Colonic mucosa (tissue), 4 donors: ENCODE results near the gene ENTR1. TPM values are rescaled to one million over a fixed set of nuclear protein-coding genes. Genes with fewer than 3 reads are reported as not detected.

Experiments used
- DNase-seq: peaks from one replicate; pipeline ENCODE4 v3.0.0-alpha.2; 2020
- H3K27ac ChIP-seq: fragments of 200-600 bp; one replicate; pipeline ENCODE4 v1.8.0; 2021
- H3K27me3 ChIP-seq: fragments of 200-600 bp; one replicate; pipeline ENCODE4 v1.8.0; 2021
- H3K36me3 ChIP-seq: fragments of 200-600 bp; one replicate; pipeline ENCODE4 v1.8.0; 2021
- H3K4me1 ChIP-seq: fragments of 200-600 bp; one replicate; pipeline ENCODE4 v1.8.0; 2021; ENCODE audit warnings: mild to moderate bottlenecking
- H3K4me3 ChIP-seq: fragments of 200-600 bp; one replicate; pipeline ENCODE4 v1.8.0; 2021
- H3K9ac ChIP-seq, 2 donors: one replicate each; pipeline ENCODE4 v1.7.0; 2013; ENCODE audit warnings: control low read depth in 2 of 2, low read depth in 2 of 2, low read length in 2 of 2
- H3K9me3 ChIP-seq: fragments of 200-600 bp; one replicate; pipeline ENCODE4 v1.8.0; 2021
- CTCF ChIP-seq: fragments of 200-600 bp; IDR thresholded peaks from one replicate; pipeline ENCODE4 v1.8.0; 2022; ENCODE audit warnings: antibody characterized with exemption, mild to moderate bottlenecking
- intact Hi-C: fragments of 100-400 bp; cut with DNase I; formaldehyde crosslinking; loops from one replicate; pipeline ENCODE4 v1.14.1; 2022
- total RNA-seq, 2 donors: library from RNA; stranded (reverse); fragmentation: NEBNext Ultra II Directional in 1 of 2; extraction: Animal tissue kit (Norgen Biotek cat#: 25700) in 1 of 2; gene quantifications; one replicate each; pipeline ENCODE4 v1.2.1, GENCODE V29; 2021
- donor health status: healthy.
- donor health status: DM: no; HTN: no; CAD: no.
- donor health status: DM: no; HTN: no; CAD: no.

Gene ENTR1
- total RNA-seq, 2 donors from 2014 or later: 24.5 to 48.4 TPM

- H3K4me1 ChIP-seq: peaks cover 11% of the 10 kb centered on the region
- DNase-seq: no peak
- no peak overlapping the region for H3K4me3 ChIP-seq
- H3K27me3 ChIP-seq: no peaks in the 10 kb centered on the region
- H3K9me3 ChIP-seq: no peaks in the 10 kb centered on the region
- TF ChIP-seq CTCF: no peak
- intact Hi-C loops: no loop called here
- no peak overlapping the region for H3K9ac ChIP-seq
- H3K36me3 ChIP-seq: peaks cover 25% of the 10 kb centered on the region
- H3K27ac ChIP-seq: no peak overlapping the region
These were observed 31.9 kb upstream of the ENTR1 start for GRCh38 chr9:136442265-136442664.

- peaks cover 20% of the 10 kb centered on the region for H3K36me3 ChIP-seq
- H3K27me3 ChIP-seq: no peaks in the 10 kb centered on the region
- H3K9me3 ChIP-seq: no peaks in the 10 kb centered on the region
- no peak overlapping the region for H3K27ac ChIP-seq
- no peak overlapping the region for H3K4me3 ChIP-seq
- H3K9ac ChIP-seq: no peak overlapping the region
- no peak for TF ChIP-seq CTCF
- H3K4me1 ChIP-seq: peaks cover 11% of the 10 kb centered on the region
- DNase-seq: no peak
- intact Hi-C loops: no loop called here
These were observed 31.3 kb upstream of the ENTR1 start for GRCh38 chr9:136441681-136442245.

DNA sequence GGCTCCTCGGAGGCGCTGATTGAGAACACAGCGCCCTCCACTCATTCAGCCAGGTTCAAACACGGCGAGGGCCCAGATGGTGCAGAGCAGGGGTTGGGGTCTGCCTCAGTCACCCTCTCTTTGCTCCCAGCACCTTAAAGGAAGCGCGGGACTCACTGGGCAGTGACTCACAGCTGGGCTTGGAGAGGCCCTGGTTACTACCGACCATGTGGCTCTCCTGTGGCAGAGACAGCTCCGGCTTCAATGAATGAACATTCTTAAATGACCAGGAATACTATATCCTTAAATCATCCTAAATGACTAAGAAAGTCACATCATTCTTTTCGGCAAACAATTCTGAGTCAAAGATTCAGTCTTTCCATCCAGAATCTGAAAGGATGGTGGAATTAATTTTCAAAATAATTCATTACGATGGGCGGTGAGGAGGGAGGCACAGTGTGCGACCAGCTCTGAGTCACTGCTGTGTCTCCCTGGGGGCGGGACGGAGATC lies 30.8 kb upstream of the ENTR1 start:
- no peak for DNase-seq
- Histone ChIP-seq H3K9me3 (no peaks in the 10 kb centered on the region), H3K4me1 (peaks cover 11% of the 10 kb centered on the region), H3K4me3 (no peak overlapping the region), H3K27me3 (no peaks in the 10 kb centered on the region), H3K36me3 (peaks cover 17% of the 10 kb centered on the region), H3K9ac (no peak overlapping the region), H3K27ac (no peak overlapping the region)
- TF ChIP-seq CTCF: no peak
- intact Hi-C loops: no loop called here

- H3K27ac ChIP-seq: peak within 1 kb of the TSS; percentile 47
- intact Hi-C loops: no loop called here
These were observed 29.3 kb upstream of the ENTR1 start, which contains the start of gene INPP5E for GRCh38 chr9:136439481-136440408. Gene INPP5E (minus strand): TSS chr9:136439845. CDS start chr9:136439419, 426 bp downstream.

More at GRCh38 chr9:136439481-136440408, 29.3 kb upstream of the ENTR1 start, which contains the start of gene INPP5E:
- peak; percentile 46 for TF ChIP-seq CTCF
- Histone ChIP-seq H3K9me3 (no peaks in the 10 kb centered on the region), H3K4me1 (peaks cover 11% of the 10 kb centered on the region), H3K9ac (peak within 1 kb of the TSS; percentile 73 to 90), H3K27me3 (no peaks in the 10 kb centered on the region), H3K36me3 (peaks cover 17% of the 10 kb centered on the region), H3K4me3 (peak within 1 kb of the TSS; percentile 97)
- DNase-seq: peak; percentile 75
